H1 (cell line): ENCODE results near the gene RFX1. TPM values are rescaled to one million over a fixed set of nuclear protein-coding genes. Genes with fewer than 3 reads are reported as not detected.

Source experiments
- CEBPB ChIP-seq: IDR thresholded peaks from 2 replicates; pipeline ENCODE4 v1.6.1; 2012; ENCODE audit warnings: low read depth, low read length
- GABPA ChIP-seq: IDR thresholded peaks from 2 replicates; pipeline ENCODE4 v1.6.1; 2011; ENCODE audit warnings: mild to moderate bottlenecking, low read length, moderate library complexity, borderline replicate concordance; ENCODE audit not compliant: insufficient read depth
- JUN ChIP-seq: IDR thresholded peaks from 2 replicates; pipeline ENCODE4 v1.6.1; 2011; ENCODE audit warnings: low read depth, mild to moderate bottlenecking, improper control_type of control experiment, low read length
- KDM5A ChIP-seq: fragments of 200-600 bp; IDR thresholded peaks from 2 replicates; pipeline ENCODE4 v1.7.1; 2012; ENCODE audit warnings: mild to moderate bottlenecking, low read length, inconsistent platforms, mixed read lengths
- POLR2A ChIP-seq, 2 experiments: IDR thresholded peaks; 1 replicate in 1 of 2; 2 replicates in 1 of 2; pipeline ENCODE4 v1.6.1; 2011; ENCODE audit warnings: low read depth in 2 of 2, low read length in 2 of 2, mild to moderate bottlenecking in 2 of 2; ENCODE audit errors: control extremely low read depth in 1 of 2
- polyA plus RNA-seq, 7 experiments: library from polyadenylated mRNA; depleted of rRNA in 3 of 7; stranded (reverse) in 5 of 7; unstranded in 2 of 7; fragments of >200 nt in 5 of 7; fragments of 200-250 nt in 2 of 7; gene quantifications; 1 replicate in 5 of 7; 2 replicates in 1 of 7; 4 replicates in 1 of 7; pipeline versions ENCODE4 v1.2.1 to v1.2.3, GENCODE V29; 2011 to 2013; ENCODE audit warnings: missing spikeins in 2 of 7, mixed read lengths in 2 of 7
- total RNA-seq: library from RNA; stranded (reverse); fragmentation: NEBNext Ultra II Directional; extraction: Animal tissue kit (Norgen Biotek cat#: 25700); gene quantifications from 2 replicates; pipeline ENCODE4 v1.2.1, GENCODE V29; 2021
- TF ChIP-seq, protein P1 (sequence below): fragments of 300-600 bp; sonication (generic); IDR thresholded peaks from 2 replicates; pipeline ENCODE4 v1.7.1; 2012; ENCODE audit warnings: low read length, moderate library complexity, mild to moderate bottlenecking, inconsistent platforms; ENCODE audit not compliant: insufficient replicate concordance

Gene RFX1
- total and polyA plus RNA-seq, 2 of the 8 experiments (the other 6 are each of a cell fraction or from before 2014, with no cell fraction given): 4.9 to 17.0 TPM

DNA sequence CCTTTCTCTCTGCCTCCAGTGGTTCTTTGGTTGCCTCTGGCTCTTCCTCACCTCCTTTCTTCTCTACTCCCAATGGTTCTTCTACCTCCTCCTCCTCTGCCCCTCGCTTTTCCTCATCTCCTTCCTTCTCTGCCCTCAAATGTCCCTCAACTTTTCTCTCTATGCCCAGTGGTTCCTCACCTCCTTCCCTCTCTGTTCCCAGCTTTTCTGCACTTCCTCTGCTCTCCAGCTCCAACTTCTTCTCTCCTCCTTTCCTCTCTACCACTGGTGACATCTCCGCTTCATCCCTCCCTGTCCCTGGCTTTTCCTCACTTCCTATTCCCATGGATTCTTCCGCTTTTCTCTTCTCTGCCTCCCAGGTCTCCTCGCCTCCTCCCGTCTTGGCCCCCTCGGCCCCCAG, 48.0 kb upstream of the RFX1 start (continued):
- no peak for TF ChIP-seq GABPA
- TF ChIP-seq, protein P1, sequence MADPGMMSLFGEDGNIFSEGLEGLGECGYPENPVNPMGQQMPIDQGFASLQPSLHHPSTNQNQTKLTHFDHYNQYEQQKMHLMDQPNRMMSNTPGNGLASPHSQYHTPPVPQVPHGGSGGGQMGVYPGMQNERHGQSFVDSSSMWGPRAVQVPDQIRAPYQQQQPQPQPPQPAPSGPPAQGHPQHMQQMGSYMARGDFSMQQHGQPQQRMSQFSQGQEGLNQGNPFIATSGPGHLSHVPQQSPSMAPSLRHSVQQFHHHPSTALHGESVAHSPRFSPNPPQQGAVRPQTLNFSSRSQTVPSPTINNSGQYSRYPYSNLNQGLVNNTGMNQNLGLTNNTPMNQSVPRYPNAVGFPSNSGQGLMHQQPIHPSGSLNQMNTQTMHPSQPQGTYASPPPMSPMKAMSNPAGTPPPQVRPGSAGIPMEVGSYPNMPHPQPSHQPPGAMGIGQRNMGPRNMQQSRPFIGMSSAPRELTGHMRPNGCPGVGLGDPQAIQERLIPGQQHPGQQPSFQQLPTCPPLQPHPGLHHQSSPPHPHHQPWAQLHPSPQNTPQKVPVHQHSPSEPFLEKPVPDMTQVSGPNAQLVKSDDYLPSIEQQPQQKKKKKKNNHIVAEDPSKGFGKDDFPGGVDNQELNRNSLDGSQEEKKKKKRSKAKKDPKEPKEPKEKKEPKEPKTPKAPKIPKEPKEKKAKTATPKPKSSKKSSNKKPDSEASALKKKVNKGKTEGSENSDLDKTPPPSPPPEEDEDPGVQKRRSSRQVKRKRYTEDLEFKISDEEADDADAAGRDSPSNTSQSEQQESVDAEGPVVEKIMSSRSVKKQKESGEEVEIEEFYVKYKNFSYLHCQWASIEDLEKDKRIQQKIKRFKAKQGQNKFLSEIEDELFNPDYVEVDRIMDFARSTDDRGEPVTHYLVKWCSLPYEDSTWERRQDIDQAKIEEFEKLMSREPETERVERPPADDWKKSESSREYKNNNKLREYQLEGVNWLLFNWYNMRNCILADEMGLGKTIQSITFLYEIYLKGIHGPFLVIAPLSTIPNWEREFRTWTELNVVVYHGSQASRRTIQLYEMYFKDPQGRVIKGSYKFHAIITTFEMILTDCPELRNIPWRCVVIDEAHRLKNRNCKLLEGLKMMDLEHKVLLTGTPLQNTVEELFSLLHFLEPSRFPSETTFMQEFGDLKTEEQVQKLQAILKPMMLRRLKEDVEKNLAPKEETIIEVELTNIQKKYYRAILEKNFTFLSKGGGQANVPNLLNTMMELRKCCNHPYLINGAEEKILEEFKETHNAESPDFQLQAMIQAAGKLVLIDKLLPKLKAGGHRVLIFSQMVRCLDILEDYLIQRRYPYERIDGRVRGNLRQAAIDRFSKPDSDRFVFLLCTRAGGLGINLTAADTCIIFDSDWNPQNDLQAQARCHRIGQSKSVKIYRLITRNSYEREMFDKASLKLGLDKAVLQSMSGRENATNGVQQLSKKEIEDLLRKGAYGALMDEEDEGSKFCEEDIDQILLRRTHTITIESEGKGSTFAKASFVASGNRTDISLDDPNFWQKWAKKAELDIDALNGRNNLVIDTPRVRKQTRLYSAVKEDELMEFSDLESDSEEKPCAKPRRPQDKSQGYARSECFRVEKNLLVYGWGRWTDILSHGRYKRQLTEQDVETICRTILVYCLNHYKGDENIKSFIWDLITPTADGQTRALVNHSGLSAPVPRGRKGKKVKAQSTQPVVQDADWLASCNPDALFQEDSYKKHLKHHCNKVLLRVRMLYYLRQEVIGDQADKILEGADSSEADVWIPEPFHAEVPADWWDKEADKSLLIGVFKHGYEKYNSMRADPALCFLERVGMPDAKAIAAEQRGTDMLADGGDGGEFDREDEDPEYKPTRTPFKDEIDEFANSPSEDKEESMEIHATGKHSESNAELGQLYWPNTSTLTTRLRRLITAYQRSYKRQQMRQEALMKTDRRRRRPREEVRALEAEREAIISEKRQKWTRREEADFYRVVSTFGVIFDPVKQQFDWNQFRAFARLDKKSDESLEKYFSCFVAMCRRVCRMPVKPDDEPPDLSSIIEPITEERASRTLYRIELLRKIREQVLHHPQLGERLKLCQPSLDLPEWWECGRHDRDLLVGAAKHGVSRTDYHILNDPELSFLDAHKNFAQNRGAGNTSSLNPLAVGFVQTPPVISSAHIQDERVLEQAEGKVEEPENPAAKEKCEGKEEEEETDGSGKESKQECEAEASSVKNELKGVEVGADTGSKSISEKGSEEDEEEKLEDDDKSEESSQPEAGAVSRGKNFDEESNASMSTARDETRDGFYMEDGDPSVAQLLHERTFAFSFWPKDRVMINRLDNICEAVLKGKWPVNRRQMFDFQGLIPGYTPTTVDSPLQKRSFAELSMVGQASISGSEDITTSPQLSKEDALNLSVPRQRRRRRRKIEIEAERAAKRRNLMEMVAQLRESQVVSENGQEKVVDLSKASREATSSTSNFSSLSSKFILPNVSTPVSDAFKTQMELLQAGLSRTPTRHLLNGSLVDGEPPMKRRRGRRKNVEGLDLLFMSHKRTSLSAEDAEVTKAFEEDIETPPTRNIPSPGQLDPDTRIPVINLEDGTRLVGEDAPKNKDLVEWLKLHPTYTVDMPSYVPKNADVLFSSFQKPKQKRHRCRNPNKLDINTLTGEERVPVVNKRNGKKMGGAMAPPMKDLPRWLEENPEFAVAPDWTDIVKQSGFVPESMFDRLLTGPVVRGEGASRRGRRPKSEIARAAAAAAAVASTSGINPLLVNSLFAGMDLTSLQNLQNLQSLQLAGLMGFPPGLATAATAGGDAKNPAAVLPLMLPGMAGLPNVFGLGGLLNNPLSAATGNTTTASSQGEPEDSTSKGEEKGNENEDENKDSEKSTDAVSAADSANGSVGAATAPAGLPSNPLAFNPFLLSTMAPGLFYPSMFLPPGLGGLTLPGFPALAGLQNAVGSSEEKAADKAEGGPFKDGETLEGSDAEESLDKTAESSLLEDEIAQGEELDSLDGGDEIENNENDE: no peak
- no peak for TF ChIP-seq JUN
- TF ChIP-seq POLR2A (IDR thresholded peaks at IDR 0.05; ENCODE audit: control extremely low read depth in 1 of 2, low read depth in 2 of 2, low read length in 2 of 2): no peak
- TF ChIP-seq CEBPB: no peak
- TF ChIP-seq KDM5A: no peak
- TF ChIP-seq, all 59 proteins: peak for 0
